Effector CD8-positive, alpha-beta T cell (primary cell): ENCODE results near the gene ZNF181.
"Not testable (repeated sequence)": the region's sequence is repeated elsewhere in the genome, so short reads cannot be mapped to it uniquely, and the experiment has no call there.

Experiments
- DNase-seq: peaks from one replicate; lab custom pipeline; 2025; lab: John Stamatoyannopoulos, UW
- total RNA-seq, 4 experiments: gene quantifications; one replicate each; lab custom pipeline; 2026; lab: John Stamatoyannopoulos, UW

ZNF181 gene
- total RNA-seq = 31.4 to 53.8 (median 36.7) reads per million in 4 experiments

DNA sequence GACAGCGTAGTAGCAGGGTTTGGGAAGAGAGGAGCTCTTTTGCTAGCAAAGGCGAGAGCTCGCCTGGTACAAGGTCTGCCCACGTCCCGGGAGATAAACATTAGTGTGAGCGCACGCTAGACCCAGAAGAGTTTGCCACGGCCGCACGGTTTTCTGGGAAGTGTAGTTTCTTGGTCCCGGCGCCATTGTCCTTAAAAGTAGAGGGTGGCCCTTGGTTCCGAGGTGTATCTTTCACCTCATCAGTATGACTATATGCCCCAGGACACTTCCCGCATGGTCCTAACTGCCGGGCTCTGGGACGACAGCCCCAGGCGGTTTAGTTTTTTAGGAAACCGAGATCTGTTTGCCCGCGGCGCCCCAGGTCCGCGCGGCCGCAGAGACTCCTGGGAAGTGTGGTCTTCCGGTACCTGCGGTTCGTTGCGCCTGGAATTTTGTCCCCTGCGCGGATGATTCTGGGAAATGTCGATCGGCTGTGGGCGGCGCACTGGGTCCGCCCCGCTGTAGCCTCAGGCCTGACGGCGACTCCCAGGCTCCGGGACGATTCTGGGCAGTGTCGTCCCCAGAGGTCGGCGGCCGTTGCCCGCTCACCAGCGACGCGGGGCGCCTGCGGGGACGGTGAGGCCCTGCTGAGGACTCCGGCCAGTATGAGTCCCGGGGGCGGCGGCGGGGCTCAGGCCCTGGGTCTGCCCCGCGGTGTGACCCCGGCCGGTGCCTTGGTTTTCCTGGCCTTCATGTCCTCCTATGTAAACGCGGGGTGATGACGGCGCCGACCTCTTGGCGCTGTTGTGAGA lies at the start of gene ZNF181:
ZNF181 (plus strand) TSS at position 498 of the 791 bp plus-strand sequence. CDS start 795 bp downstream, outside the sequence.
- peak; percentile 65 for DNase-seq

- not testable (repeated sequence) for DNase-seq
These were observed 48.8 kb upstream of the ZNF181 start for GRCh38 chr19:34685266-34685665.

- DNase-seq = no peak
These were observed 47.6 kb upstream of the ZNF181 start for GRCh38 chr19:34686455-34686854.

GRCh38 chr19:34687348-34687747 lies 46.7 kb upstream of the ZNF181 start:
- DNase-seq = no peak

DNA sequence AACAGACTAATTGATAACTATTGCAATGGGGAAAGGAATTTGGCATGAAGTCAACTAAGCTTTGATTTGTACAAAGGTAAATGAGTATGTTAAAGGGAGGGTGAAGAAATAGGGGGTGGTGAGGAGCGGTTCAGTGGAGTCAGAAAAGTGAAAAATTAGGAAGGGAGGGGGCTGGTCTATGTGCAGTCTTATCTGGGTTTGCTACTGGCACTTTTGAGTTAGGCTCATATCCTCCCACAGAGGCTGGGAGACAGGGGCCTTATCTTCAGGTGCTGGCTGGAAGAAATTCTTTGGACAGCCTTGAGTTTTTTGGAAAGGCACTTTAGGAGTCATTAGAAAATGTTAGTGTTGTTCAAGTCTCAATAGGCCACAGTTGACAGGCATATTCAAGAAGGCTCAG lies 45.5 kb upstream of the ZNF181 start:
- DNase-seq = no peak

GRCh38 chr19:34690372-34690771 lies 43.7 kb upstream of the ZNF181 start:
- DNase-seq = no peak

DNA sequence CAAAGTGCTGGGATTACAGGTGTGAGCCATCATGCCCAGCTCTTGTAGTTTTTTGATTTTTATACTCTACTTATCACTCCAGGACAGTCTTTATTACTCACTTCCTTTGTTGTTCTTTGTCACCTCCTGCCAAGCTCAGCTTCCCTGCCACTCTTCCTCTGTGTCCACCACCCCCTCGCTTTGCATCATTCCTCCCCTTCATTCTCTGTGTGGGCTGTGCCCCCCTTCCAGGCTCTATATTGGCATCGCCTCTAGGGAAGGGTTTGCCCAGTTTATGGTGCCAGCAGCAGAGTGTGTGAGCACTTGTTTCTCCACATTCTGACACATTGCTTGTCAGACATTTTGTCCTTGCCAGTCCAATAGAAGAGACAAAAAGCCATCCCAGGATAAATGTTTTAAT lies 41.5 kb upstream of the ZNF181 start:
- no peak for DNase-seq

- DNase-seq = no peak
These were observed 26.4 kb upstream of the ZNF181 start for GRCh38 chr19:34707661-34708060.

DNA sequence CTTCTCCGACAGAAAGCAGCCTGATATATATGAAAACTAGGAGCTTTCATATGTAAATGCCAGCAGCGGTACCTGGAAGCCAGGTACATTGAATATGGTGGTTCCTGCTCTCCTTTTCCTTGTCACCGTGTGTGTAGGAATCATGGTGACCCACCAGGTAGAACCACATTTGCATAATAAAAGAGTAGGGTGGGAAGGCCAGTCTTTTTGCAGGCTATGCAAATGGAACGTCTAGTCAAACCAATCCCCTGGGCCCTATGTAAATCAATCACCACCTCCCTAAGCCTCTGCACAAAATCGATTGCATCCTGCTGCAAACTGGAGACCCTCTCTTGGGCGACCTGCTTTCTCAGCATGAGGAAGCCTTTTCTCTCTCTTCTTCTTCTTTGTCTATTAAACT lies 22.2 kb upstream of the ZNF181 start:
- DNase-seq = no peak

- peak; percentile 24 for DNase-seq
These were observed 21.4 kb upstream of the ZNF181 start for GRCh38 chr19:34712395-34713261.

- no peak for DNase-seq
These were observed 20.8 kb upstream of the ZNF181 start for GRCh38 chr19:34713262-34713637.

DNA sequence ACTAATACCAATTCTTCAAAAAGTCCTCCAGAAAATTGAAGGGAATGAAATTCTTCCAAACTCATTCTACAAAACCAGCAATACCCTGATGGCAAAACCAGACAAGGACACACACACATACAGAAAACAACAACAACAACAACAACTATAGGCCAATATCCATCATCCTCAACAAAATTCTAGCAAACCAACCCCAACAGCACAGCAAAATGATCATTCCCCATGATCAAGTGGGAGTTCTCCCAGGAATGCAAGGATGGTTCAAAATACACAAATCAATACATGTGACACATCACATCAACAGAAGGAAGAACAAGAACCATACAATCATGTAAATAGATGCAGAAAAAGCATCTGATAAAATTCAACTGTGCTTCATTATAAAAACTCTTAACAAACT lies 18.7 kb upstream of the ZNF181 start:
- no peak for DNase-seq

DNA sequence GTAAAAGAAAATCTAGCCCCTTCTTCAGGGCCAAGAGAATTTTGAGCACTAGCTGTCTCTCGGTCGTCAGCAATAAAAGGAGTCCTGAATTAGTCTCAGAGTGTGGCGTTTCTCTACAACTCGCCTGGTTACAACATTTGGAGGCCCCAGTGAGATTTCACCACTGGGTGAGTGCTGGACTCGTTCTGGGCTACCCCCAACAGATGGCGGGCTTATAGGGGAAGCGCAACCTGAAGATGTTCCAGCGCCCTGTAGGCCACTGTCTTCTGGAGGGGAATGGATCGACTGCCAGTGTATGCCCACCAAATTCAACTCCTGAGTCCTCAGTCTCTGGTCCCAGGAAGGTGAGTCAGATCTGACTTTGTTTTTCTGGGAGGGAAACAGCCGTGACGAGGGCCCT lies 11.7 kb upstream of the ZNF181 start:
- DNase-seq = no peak

GRCh38 chr19:34725400-34725799 lies 8.6 kb upstream of the ZNF181 start:
- DNase-seq = no peak

DNA sequence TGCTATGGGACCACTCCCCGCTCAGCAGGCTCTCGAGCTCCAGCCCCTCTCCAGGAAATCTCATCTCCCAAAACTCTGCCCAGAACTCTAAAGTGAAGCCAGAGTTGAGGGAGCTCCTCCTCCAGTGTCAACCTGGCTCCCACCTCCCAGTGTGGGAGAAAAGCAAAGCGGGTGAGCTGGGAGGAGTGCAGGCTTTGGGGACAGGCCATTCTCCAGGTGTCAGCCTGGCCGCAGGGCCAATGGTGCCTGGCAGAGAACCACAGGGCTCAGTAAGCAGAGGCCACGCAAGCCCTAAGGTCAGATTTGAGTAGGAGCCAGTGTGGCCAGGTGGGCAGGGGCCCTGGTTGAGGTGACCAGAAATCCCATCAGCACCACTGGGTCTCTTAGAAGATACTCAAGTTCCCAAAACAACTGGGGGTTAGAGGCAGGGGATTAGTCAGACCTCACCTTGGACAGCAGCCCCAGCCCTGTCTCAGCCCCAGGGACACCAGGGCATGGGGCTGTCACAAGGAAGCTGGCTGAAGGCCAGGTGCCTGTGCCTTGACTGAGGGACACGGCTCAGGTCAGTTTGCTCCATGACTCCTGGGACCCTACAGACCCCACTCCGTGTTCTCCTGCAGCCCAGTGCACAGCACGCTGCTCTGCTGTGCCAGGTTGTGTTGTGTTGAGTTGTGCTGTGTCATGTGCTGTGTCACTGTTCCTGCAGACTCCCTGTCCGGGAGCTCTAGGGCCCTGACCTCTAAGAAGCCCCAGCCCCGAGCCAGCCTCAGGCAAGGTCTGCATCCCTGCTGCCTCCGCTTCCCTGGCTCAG lies 2.8 kb upstream of the ZNF181 start:
- no peak for DNase-seq

DNA sequence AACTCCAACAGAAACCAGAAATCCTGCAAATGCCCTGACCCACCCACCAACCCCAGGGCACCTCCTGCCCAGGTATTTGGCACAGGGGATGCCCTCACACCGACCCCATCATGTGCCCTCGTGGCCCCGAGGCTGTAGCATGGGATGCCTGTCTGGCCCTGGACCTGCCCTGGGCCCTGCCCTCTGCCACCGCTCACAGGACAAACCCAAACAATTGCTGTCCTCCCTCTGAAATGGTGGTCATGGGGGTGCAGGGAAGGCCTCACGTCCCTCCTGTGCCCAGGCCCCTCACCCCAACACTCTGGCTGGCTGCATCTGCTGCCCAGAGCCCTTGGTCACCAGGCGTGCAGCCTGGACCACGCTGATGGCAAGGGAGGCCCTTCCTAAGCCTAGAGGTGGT lies 2.1 kb upstream of the ZNF181 start:
- DNase-seq = no peak

- DNase-seq = no peak
These were observed 1.3 kb upstream of the ZNF181 start for GRCh38 chr19:34732612-34733211.

DNA sequence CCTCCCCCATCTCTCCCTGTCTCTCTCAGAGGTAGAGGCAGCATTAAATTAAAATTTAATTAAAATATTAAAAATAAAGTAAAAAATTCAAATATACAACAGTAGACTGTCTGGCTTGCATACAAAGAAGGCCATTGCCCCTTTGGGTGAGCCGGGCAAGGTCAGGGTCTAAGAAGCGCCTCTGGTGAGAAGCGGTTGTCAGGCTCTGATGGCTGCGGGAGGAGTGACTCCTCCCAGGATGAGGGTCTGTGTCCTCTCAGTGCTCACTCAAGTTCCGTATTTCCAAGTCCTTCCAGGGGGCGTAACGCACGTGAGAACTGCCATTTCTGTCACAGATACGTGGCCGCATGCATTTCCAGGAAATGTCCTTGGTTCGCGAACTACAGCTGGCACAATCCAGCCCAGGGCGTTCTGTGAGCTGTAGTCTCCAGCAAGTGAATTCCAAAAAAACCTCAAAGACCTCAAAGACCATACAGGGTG lies 737 bp upstream of the ZNF181 start:
- peak; percentile 48 for DNase-seq

- no peak for DNase-seq
These were observed 577 bp downstream of the ZNF181 start for GRCh38 chr19:34734537-34735103.

DNA sequence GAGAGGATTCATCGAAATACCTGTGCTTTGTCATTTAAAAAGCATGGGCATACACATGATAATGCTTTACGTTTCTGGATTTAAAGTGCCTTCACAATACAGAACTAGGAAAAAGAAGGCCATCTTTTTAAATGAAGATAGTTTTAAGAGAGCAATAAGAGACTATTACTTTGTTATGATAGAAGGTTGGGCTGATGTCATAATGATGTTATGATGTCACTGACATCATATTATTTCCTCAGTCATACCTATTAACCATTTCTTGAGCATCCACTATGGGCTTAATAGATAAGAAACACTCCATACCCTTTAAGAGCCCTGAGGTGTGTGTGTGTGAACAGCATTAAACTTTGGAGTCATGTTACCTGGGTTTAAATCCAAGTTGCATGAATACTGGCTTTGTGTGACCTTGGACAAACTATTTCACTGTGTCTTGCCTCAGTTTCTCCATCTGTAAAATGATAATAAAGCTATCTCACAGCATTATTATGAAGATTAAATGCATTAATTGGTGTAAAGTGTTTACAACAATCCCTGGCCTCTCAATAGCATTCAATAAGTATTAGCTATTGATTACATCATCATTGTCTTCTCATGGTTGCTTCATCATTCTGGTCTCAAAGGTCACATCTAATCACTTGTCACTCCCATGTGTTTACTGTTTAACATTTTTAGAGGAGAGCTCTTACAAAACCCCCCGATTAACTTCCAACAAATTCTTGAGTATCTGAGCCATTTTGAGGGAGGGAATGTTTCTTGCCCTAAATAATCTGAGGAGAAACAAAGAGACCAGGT lies 11.1 kb downstream of the ZNF181 start:
- no peak for DNase-seq
